Smooth muscle cell (in vitro differentiated cells): ENCODE data around the gene CDH13. TPM values are rescaled to one million over a fixed set of nuclear protein-coding genes. Genes with fewer than 3 reads are reported as not detected.

Source experiments
- DNase-seq: peaks from one replicate; lab custom pipeline; 2025; ENCODE audit not compliant: unreplicated experiment; lab: John Stamatoyannopoulos, UW
- H2AFZ ChIP-seq: fragments of 200-600 bp; sonication (generic); 2 replicates; pipeline ENCODE4 v1.6.0; 2016; ENCODE audit warnings: antibody characterized with exemption, low read depth, mild to moderate bottlenecking
- H3F3A ChIP-seq: fragments of 200-600 bp; sonication (generic); 2 replicates; pipeline ENCODE4 v1.6.0; 2017; ENCODE audit warnings: antibody characterized with exemption, low read depth
- H3K27ac ChIP-seq: fragments of 200-600 bp; sonication (generic); 2 replicates; pipeline ENCODE4 v1.5.1; 2016; ENCODE audit warnings: low read depth, mild to moderate bottlenecking
- H3K27me3 ChIP-seq: fragments of 200-600 bp; sonication (generic); 2 replicates; pipeline ENCODE4 v1.6.1; 2016; ENCODE audit warnings: low read depth, mild to moderate bottlenecking
- H3K36me3 ChIP-seq: fragments of 200-600 bp; sonication (generic); 2 replicates; pipeline ENCODE4 v1.5.1; 2016; ENCODE audit warnings: low read depth
- H3K4me1 ChIP-seq: fragments of 200-600 bp; sonication (generic); 2 replicates; pipeline ENCODE4 v1.5.1; 2016; ENCODE audit warnings: low read depth
- H3K4me2 ChIP-seq: fragments of 200-600 bp; sonication (generic); 2 replicates; pipeline ENCODE4 v1.6.0; 2016; ENCODE audit warnings: mild to moderate bottlenecking
- H3K4me3 ChIP-seq: fragments of 200-600 bp; sonication (generic); 2 replicates; pipeline ENCODE4 v1.5.1; 2016; ENCODE audit warnings: mild to moderate bottlenecking
- H3K79me2 ChIP-seq: fragments of 200-600 bp; sonication (generic); 2 replicates; pipeline ENCODE4 v1.6.0; 2016; ENCODE audit warnings: low read depth, mild to moderate bottlenecking
- H3K9ac ChIP-seq: fragments of 200-600 bp; sonication (generic); 2 replicates; pipeline ENCODE4 v1.6.0; 2016; ENCODE audit warnings: low read depth
- H3K9me3 ChIP-seq: fragments of 200-600 bp; sonication (generic); replicated peaks from 2 replicates; pipeline ENCODE4 v1.5.1; 2016; ENCODE audit warnings: low read depth
- H4K20me1 ChIP-seq: fragments of 200-600 bp; sonication (generic); 2 replicates; pipeline ENCODE4 v1.6.0; 2016; ENCODE audit warnings: low read depth
- WGBS: methylation state at CpG from one replicate; pipeline ENCODE4 v1.1.7; 2016; ENCODE audit warnings: low lambda C conversion rate; 5-methylcytosine and 5-hydroxymethylcytosine counted together
- polyA plus RNA-seq: library from polyadenylated mRNA; unstranded; fragments of >200 nt; fragmentation: Nextera tagmentation; extraction: Ambion mirVana; gene quantifications from 2 replicates; pipeline ENCODE4 v1.2.1, GENCODE V29; 2016
- total RNA-seq: library from RNA; depleted of rRNA; stranded (reverse); fragments of >200 nt; gene quantifications from 2 replicates; pipeline ENCODE4 v1.2.3, GENCODE V29; 2014
- TF ChIP-seq, protein P1 (sequence below): fragments of 200-600 bp; sonication (generic); IDR thresholded peaks from 2 replicates; pipeline ENCODE4 v1.5.1; 2017; ENCODE audit warnings: borderline replicate concordance, mild to moderate bottlenecking, antibody characterized with exemption; ENCODE audit not compliant: insufficient read depth, poor library complexity, severe bottlenecking

CDH13 gene
- total and polyA plus RNA-seq, 2 experiments from 2014 or later: 12.1 to 32.2 TPM

DNA sequence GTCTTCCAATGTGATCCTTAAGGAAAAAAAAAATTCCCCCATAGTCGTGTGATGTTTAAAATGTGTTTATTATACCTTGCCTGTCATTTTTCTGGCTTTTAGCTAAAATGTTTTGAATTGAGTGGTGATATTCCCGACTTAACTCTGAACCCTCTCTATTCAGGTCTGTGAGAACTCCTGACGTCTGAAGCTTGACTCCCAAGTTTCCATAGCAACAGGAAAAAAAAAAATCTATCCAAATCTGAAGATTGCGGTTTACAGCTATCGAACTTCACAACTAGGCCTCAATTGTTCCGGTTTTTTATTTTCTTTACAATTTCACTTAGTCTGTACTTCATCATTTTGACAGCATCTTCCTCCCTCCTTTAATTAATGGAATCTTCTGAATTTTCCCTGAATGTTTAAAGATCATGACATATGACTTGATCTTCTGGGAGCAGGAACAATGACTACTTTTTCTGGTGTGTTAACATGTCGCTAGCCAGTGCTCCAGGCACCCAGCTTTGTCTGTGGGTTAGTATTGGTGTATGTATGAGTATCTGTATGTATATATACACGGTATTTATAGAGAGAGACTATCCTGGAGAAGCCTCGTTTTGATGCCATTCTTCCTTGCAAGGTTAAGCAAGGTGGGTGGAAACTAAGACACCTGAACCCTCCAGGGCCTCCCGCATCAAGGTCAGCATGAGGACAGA lies 1168.2 kb downstream of the CDH13 start:
- Histone ChIP-seq H3K4me2 (no peak overlapping the region), H3K4me1 (no peaks in the 10 kb centered on the region), H3F3A (no peaks in the 10 kb centered on the region), H3K27me3 (no peaks in the 10 kb centered on the region), H3K27ac (no peak overlapping the region), H3K79me2 (no peaks in the 10 kb centered on the region), H3K36me3 (no peaks in the 10 kb centered on the region), H2AFZ (no peak overlapping the region), H3K9me3 (no peaks in the 10 kb centered on the region), H4K20me1 (no peaks in the 10 kb centered on the region), H3K9ac (no peak overlapping the region), H3K4me3 (no peak overlapping the region)
- WGBS: 91% methylated on average over 10 of the region's 10 CpGs
- no peak for DNase-seq
- TF ChIP-seq, protein P1, sequence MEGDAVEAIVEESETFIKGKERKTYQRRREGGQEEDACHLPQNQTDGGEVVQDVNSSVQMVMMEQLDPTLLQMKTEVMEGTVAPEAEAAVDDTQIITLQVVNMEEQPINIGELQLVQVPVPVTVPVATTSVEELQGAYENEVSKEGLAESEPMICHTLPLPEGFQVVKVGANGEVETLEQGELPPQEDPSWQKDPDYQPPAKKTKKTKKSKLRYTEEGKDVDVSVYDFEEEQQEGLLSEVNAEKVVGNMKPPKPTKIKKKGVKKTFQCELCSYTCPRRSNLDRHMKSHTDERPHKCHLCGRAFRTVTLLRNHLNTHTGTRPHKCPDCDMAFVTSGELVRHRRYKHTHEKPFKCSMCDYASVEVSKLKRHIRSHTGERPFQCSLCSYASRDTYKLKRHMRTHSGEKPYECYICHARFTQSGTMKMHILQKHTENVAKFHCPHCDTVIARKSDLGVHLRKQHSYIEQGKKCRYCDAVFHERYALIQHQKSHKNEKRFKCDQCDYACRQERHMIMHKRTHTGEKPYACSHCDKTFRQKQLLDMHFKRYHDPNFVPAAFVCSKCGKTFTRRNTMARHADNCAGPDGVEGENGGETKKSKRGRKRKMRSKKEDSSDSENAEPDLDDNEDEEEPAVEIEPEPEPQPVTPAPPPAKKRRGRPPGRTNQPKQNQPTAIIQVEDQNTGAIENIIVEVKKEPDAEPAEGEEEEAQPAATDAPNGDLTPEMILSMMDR: no peak

DNA sequence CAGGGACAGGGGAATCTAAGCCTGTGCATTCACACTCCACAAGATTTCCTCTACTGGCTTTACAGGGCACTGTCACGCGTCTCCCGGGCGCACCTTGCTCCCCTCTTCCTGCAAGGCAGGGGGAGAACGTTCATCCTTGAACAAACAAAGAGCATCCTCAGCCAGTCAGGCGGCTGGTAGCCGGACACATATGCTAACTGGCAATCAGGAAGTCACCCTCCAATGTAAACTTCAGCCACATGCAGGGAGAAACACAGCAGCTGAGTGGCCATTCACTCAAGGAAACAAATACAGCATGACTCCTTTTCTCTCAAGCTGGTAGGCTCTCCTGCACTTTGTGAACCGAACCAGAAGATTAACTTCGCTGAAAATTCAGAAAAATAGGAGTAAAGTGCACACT lies 1170.2 kb downstream of the CDH13 start:
- Histone ChIP-seq H3K36me3 (no peaks in the 10 kb centered on the region), H3K4me2 (no peak overlapping the region), H3K27me3 (no peaks in the 10 kb centered on the region), H3K4me1 (no peaks in the 10 kb centered on the region), H3K79me2 (no peaks in the 10 kb centered on the region), H3K9me3 (no peaks in the 10 kb centered on the region), H3K27ac (no peak overlapping the region), H2AFZ (no peak overlapping the region), H4K20me1 (no peaks in the 10 kb centered on the region), H3F3A (no peaks in the 10 kb centered on the region), H3K4me3 (no peak overlapping the region), H3K9ac (no peak overlapping the region)
- no peak for DNase-seq
- TF ChIP-seq, protein P1: no peak
- 85% methylated on average over 9 of the region's 9 CpGs for WGBS

DNA sequence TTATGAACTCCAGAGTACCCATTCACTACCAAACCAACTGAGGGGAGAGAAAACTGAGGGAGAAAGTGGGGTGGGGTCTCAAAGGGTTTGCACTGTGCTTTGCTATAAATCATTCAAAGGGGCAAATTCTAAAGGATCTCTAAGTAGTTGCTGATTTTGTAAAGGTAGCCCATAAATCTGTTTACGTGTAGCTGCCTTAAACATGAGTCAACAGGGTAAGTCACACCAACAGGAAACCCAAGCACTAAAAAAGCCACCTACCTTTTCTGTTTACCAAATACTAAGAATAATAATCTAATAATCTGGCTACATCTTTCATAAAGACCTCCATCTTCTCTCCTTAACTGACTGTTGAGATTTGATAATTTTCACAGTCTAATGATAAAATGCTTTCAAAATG lies 1172.6 kb downstream of the CDH13 start:
- DNase-seq: no peak
- Histone ChIP-seq H3K36me3 (no peaks in the 10 kb centered on the region), H3K27me3 (no peaks in the 10 kb centered on the region), H3K9ac (no peak overlapping the region), H3K27ac (no peak overlapping the region), H3K9me3 (no peaks in the 10 kb centered on the region), H4K20me1 (no peaks in the 10 kb centered on the region), H3K4me1 (peaks cover 6% of the 10 kb centered on the region), H3K79me2 (no peaks in the 10 kb centered on the region), H2AFZ (no peak overlapping the region), H3F3A (no peaks in the 10 kb centered on the region), H3K4me2 (no peak overlapping the region), H3K4me3 (no peak overlapping the region)
- TF ChIP-seq, protein P1: no peak
- WGBS: 62% methylated on average over 1 of the region's 1 CpG

DNA sequence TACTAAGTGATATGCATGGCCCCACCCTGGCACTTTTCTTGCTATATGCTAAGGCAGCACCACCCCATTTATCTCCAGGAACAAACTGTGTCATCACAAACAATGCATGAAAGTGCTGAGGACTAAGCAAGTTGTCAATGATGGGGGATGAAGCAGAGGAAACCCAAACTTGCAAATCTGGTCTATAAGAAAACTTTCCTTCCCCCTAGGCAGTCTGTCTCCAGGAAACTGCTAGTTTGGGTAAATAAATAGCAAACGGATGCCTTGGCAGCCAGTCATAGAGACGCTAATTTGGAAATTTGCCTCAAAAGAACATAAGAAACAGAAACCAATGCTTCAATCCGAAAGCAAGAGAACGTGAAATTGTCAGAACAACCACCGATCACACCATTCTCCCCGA lies 1175.4 kb downstream of the CDH13 start:
- Histone ChIP-seq H3K27ac (peak overlapping the region; percentile 19), H3K9ac (peak overlapping the region; percentile 57)
- no peak for DNase-seq

More for the DNA sequence above, 1175.4 kb downstream of the CDH13 start:
- TF ChIP-seq, protein P1: no peak
- Histone ChIP-seq H2AFZ (peak overlapping the region; percentile 83), H3K9me3 (no peaks in the 10 kb centered on the region), H3K79me2 (no peaks in the 10 kb centered on the region), H4K20me1 (no peaks in the 10 kb centered on the region), H3K27me3 (no peaks in the 10 kb centered on the region), H3K4me3 (no peak overlapping the region), H3K4me1 (peaks cover 6% of the 10 kb centered on the region), H3K4me2 (peak overlapping the region; percentile 64), H3F3A (peaks cover 5% of the 10 kb centered on the region), H3K36me3 (no peaks in the 10 kb centered on the region)
- 36% methylated on average over 6 of the region's 6 CpGs for WGBS
